Left lung (tissue), 10 donors: ENCODE measurements around the gene HCFC1. TPM values are rescaled to one million over a fixed set of nuclear protein-coding genes. Genes with fewer than 3 reads are reported as not detected.
A peak's percentile ranks its signal among the peaks of the same experiment; 100 is the strongest.

ENCODE experiments used
- ATAC-seq: fragments of 200-7000 bp; cut with Tn5 transposase; one replicate; pipeline ENCODE4 v1.9.1; 2020; ENCODE audit warnings: moderate library complexity
- DNase-seq, 4 donors: peaks; one replicate each; pipeline ENCODE4 v3.0.0-alpha.2; 2013 to 2020
- H3K27ac ChIP-seq, 2 donors: fragments of 200-600 bp; sonication (generic) in 1 of 2; one replicate each; pipeline versions ENCODE4 v1.5.0 to v1.8.0; 2020 to 2021
- H3K27me3 ChIP-seq, 2 donors: fragments of 200-600 bp; sonication (generic) in 1 of 2; one replicate each; pipeline versions ENCODE4 v1.5.0 to v1.8.0; 2020 to 2021
- H3K36me3 ChIP-seq, 2 donors: fragments of 200-600 bp; sonication (generic) in 1 of 2; one replicate each; pipeline versions ENCODE4 v1.5.0 to v1.8.0; 2020 to 2021
- H3K4me1 ChIP-seq, 2 donors: fragments of 200-600 bp; one replicate each; pipeline ENCODE4 v1.8.0; 2021
- H3K4me3 ChIP-seq, 2 donors: fragments of 200-600 bp; sonication (generic) in 1 of 2; one replicate each; pipeline versions ENCODE4 v1.5.0 to v1.8.0; 2020 to 2021; ENCODE audit warnings: mild to moderate bottlenecking in 1 of 2
- H3K9me3 ChIP-seq, 2 donors: fragments of 200-600 bp; sonication (generic) in 1 of 2; one replicate each; pipeline versions ENCODE4 v1.5.0 to v1.8.0; 2020 to 2021
- intact Hi-C, 2 donors: fragments of 100-400 bp; cut with DNase I; formaldehyde crosslinking; loops; one replicate each; pipeline versions ENCODE4 v1.11.2 to v1.14.2; 2022
- polyA plus RNA-seq, 6 donors: library from polyadenylated mRNA; unstranded; fragments of 120-200 nt; gene quantifications; one replicate each; pipeline ENCODE4 v1.2.1, GENCODE V29; 2013; ENCODE audit not compliant: insufficient read length in 6 of 6
- total RNA-seq, 2 donors: library from RNA; stranded (reverse); fragmentation: NEBNext Ultra II Directional; extraction: Animal tissue kit (Norgen Biotek cat#: 25700); gene quantifications; one replicate each; pipeline ENCODE4 v1.2.1, GENCODE V29; 2021
- TF ChIP-seq, protein P1 (sequence below), 2 donors: fragments of 200-600 bp; sonication (generic) in 1 of 2; IDR thresholded peaks; one replicate each; pipeline versions ENCODE4 v1.5.0 to v1.8.0; 2021; ENCODE audit warnings: antibody characterized with exemption in 2 of 2
- donor health status: DM: no; HTN: yes; CAD: no.
- donor health status: DM: no; HTN: no; CAD: no.

HCFC1 gene
- total and polyA plus RNA-seq, 8 donors: 28.4 to 58.1 (median 43.9) TPM

GRCh38 chrX:154012336-154012991, 40.8 kb upstream of the HCFC1 start:
- TF ChIP-seq, protein P1, sequence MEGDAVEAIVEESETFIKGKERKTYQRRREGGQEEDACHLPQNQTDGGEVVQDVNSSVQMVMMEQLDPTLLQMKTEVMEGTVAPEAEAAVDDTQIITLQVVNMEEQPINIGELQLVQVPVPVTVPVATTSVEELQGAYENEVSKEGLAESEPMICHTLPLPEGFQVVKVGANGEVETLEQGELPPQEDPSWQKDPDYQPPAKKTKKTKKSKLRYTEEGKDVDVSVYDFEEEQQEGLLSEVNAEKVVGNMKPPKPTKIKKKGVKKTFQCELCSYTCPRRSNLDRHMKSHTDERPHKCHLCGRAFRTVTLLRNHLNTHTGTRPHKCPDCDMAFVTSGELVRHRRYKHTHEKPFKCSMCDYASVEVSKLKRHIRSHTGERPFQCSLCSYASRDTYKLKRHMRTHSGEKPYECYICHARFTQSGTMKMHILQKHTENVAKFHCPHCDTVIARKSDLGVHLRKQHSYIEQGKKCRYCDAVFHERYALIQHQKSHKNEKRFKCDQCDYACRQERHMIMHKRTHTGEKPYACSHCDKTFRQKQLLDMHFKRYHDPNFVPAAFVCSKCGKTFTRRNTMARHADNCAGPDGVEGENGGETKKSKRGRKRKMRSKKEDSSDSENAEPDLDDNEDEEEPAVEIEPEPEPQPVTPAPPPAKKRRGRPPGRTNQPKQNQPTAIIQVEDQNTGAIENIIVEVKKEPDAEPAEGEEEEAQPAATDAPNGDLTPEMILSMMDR (IDR thresholded peaks at IDR 0.05): no peak
- intact Hi-C loops: no loop called here
- Histone ChIP-seq H3K4me1 (peaks cover 0 to 46% of the 10 kb centered on the region in 2 donors), H3K27me3 (peaks cover 0 to 1% of the 10 kb centered on the region in 2 donors), H3K36me3 (peaks cover 0 to 65% of the 10 kb centered on the region in 2 donors), H3K4me3 (no peak overlapping the region), H3K27ac (no peak overlapping the region), H3K9me3 (no peaks in the 10 kb centered on the region)
- peak in 3 of 4 donors; percentile 25 to 55 (median 38) for DNase-seq
- peak; percentile 58 for ATAC-seq

- ATAC-seq (no peak), DNase-seq (peak in 1 of 4 donors; percentile 28)
- no peak overlapping the region for H3K4me3 ChIP-seq
- intact Hi-C loops: no loop called here
- peaks cover 0 to 57% of the 10 kb centered on the region in 2 donors for H3K36me3 ChIP-seq
- no peaks in the 10 kb centered on the region for H3K9me3 ChIP-seq
- no peak overlapping the region for H3K27ac ChIP-seq
- H3K27me3 ChIP-seq: peaks cover 0 to 7% of the 10 kb centered on the region in 2 donors
- H3K4me1 ChIP-seq: peaks cover 0 to 41% of the 10 kb centered on the region in 2 donors
- TF ChIP-seq, protein P1 (IDR thresholded peaks at IDR 0.05): no peak
Observed at GRCh38 chrX:154011376-154012335, 40.0 kb upstream of the HCFC1 start.

DNA sequence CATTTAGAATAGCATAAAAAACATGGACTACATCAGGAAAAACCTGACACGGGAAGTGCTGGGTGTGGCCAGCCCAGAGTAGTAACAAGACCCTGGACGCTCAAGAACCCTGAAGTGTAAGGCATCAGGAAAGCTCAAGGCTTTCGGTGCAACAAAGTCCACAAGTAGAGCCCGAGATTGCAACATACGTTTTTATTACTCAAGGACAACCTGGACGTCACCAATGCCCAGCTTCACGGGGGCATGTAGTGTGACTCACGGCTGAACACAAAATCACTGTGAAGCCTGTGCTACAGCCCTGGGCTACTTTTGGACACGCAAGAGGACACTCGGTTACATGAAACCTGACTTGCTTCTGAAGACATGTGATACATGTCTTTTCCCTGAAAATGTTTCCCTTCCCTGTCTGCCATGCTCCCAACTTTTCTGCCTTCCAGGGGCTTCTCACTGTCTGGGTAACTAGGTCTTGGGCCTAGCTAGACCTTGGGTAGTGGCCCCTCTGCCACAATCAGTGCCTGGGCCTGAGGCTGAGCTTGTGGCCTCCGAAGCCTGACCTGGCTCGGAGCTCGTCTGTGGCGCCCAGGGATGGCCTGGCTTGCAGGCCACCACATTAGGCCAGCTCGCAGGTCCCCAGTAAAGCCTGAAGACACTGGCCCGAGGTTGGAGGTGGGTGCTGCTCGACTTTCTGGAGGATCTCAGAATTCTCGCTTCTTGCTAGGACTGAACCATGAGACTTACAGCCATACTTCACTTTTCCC, 38.9 kb upstream of the HCFC1 start:
- TF ChIP-seq, protein P1 (IDR thresholded peaks at IDR 0.05): no peak
- Histone ChIP-seq H3K36me3 (peaks cover 0 to 46% of the 10 kb centered on the region in 2 donors), H3K9me3 (no peaks in the 10 kb centered on the region), H3K27me3 (peaks cover 0 to 7% of the 10 kb centered on the region in 2 donors), H3K4me1 (peaks cover 0 to 41% of the 10 kb centered on the region in 2 donors), H3K27ac (peak overlapping the region; percentile 39 to 60), H3K4me3 (no peak overlapping the region)
- DNase-seq (peak in 3 of 4 donors; percentile 36 to 65 (median 53)), ATAC-seq (peak; percentile 68)
- intact Hi-C loops: no loop called here

DNA sequence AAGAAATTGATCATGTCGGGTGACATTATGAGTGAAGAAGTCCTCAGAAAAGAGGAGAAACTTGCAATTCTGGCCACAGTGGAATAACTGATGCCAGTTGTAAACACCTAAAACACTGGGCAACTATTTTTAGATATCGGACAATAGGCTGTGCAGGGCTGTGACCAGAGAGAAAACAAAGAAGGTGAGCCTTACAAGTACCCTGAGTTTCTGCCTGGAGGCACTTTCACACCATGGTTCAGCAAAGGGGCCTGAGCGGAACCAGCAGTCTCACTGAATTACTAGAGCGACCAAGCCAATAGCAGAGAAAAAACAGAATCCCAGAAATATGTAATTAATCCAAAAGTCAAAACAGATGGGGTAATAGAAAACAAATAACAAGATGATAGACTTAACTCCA, 36.9 kb upstream of the HCFC1 start:
- Histone ChIP-seq H3K9me3 (no peaks in the 10 kb centered on the region), H3K4me1 (peaks cover 0 to 36% of the 10 kb centered on the region in 2 donors), H3K27me3 (peaks cover 0 to 7% of the 10 kb centered on the region in 2 donors), H3K36me3 (peaks cover 0 to 28% of the 10 kb centered on the region in 2 donors), H3K4me3 (no peak overlapping the region), H3K27ac (no peak overlapping the region)
- TF ChIP-seq, protein P1 (IDR thresholded peaks at IDR 0.05): no peak
- ATAC-seq (no peak), DNase-seq (no peak)
- intact Hi-C loops: no loop called here
